SH-SY5Y (cell line): ENCODE results near the gene SPACDR.

Source experiments
- GATA2 ChIP-seq: IDR thresholded peaks from 2 replicates; pipeline ENCODE4 v1.6.1; 2011; ENCODE audit warnings: mild to moderate bottlenecking, low read depth, low read length
- GATA3 ChIP-seq: IDR thresholded peaks from 2 replicates; pipeline ENCODE4 v1.6.1; 2011; ENCODE audit warnings: low read depth, mild to moderate bottlenecking, low read length, moderate library complexity

SPACDR gene

GRCh38 chr7:100476101-100476780, 12.2 kb upstream of the SPACDR start:
- TF ChIP-seq GATA3, result no peak
- no peak for TF ChIP-seq GATA2

- no peak for TF ChIP-seq GATA2
- no peak for TF ChIP-seq GATA3
Observed at GRCh38 chr7:100475549-100475948, 11.5 kb upstream of the SPACDR start.

GRCh38 chr7:100472854-100473499, 8.9 kb upstream of the SPACDR start:
- TF ChIP-seq GATA2 (no peak), GATA3 (no peak)

GRCh38 chr7:100472121-100472851, 8.2 kb upstream of the SPACDR start:
- no peak for TF ChIP-seq GATA2
- TF ChIP-seq GATA3, result no peak

- TF ChIP-seq GATA3 (no peak), GATA2 (no peak)
Observed at GRCh38 chr7:100471021-100471420, 7.0 kb upstream of the SPACDR start.

- TF ChIP-seq GATA3 (no peak), GATA2 (no peak)
Observed at GRCh38 chr7:100469227-100470044, 5.4 kb upstream of the SPACDR start.

GRCh38 chr7:100467638-100468373, 3.7 kb upstream of the SPACDR start:
- TF ChIP-seq GATA2 (no peak), GATA3 (no peak)

- no peak for TF ChIP-seq GATA2
- no peak for TF ChIP-seq GATA3
Observed at GRCh38 chr7:100466653-100467605, 2.9 kb upstream of the SPACDR start.

GRCh38 chr7:100465702-100466311, 1.7 kb upstream of the SPACDR start:
- TF ChIP-seq GATA3, result no peak
- TF ChIP-seq GATA2, result no peak

GRCh38 chr7:100465299-100465698, 1.2 kb upstream of the SPACDR start:
- TF ChIP-seq GATA3 (no peak), GATA2 (no peak)

GRCh38 chr7:100464791-100465190, 731 bp upstream of the SPACDR start:
- TF ChIP-seq GATA3 (no peak), GATA2 (no peak)

GRCh38 chr7:100457033-100457432, 7.0 kb downstream of the SPACDR start:
- no peak for TF ChIP-seq GATA2
- TF ChIP-seq GATA3, result no peak
